ENCODE measurements around the gene CAMK2A. TPM values are rescaled to one million over a fixed set of nuclear protein-coding genes. Genes with fewer than 3 reads are reported as not detected.

CAMK2A gene
- total RNA-seq, 4 donors from 2014 or later, result not detected

GRCh38 chr5:150258130-150258529, 31.4 kb downstream of the CAMK2A start:
- intact Hi-C loops (cut with DNase I), result no loop called here
- Histone ChIP-seq H3K4me3 (replicated peaks in 1 of 3) (no peak overlapping the region), H3K36me3 (no peaks in the 10 kb centered on the region), H3K9me3 (no peaks in the 10 kb centered on the region), H3K27me3 (no peaks in the 10 kb centered on the region), H3K4me1 (no peaks in the 10 kb centered on the region), H3K27ac (no peak overlapping the region)
- no peak for TF ChIP-seq POLR2A (IDR thresholded peaks at IDR 0.05)
- no peak for TF ChIP-seq CTCF (IDR thresholded peaks at IDR 0.05)
- no peak for DNase-seq
- WGBS, 2 donors, result 65 to 71% methylated on average over 6 of the region's 6 CpGs

GRCh38 chr5:150257424-150257823, 32.1 kb downstream of the CAMK2A start:
- Histone ChIP-seq H3K9me3 (no peaks in the 10 kb centered on the region), H3K4me1 (no peaks in the 10 kb centered on the region), H3K27me3 (no peaks in the 10 kb centered on the region), H3K36me3 (no peaks in the 10 kb centered on the region), H3K27ac (no peak overlapping the region), H3K4me3 (replicated peaks in 1 of 3) (no peak overlapping the region)
- TF ChIP-seq CTCF (IDR thresholded peaks at IDR 0.05) (no peak), POLR2A (IDR thresholded peaks at IDR 0.05) (no peak)
- no peak for DNase-seq
- intact Hi-C loops (cut with DNase I), result no loop called here
- WGBS, 2 donors, result 72 to 82% methylated on average over 6 of the region's 11 CpGs

GRCh38 chr5:150256410-150257064, 33.0 kb downstream of the CAMK2A start:
- Histone ChIP-seq H3K36me3 (no peaks in the 10 kb centered on the region), H3K9me3 (no peaks in the 10 kb centered on the region), H3K27ac (no peak overlapping the region), H3K27me3 (no peaks in the 10 kb centered on the region), H3K4me3 (replicated peaks in 1 of 3) (no peak overlapping the region), H3K4me1 (no peaks in the 10 kb centered on the region)
- TF ChIP-seq CTCF (IDR thresholded peaks at IDR 0.05) (no peak), POLR2A (IDR thresholded peaks at IDR 0.05) (no peak)
- DNase-seq, result no peak
- intact Hi-C loops (cut with DNase I), result no loop called here
- 77 to 81% methylated on average over 9 to 10 of the region's 12 CpGs for WGBS, 2 donors

- Histone ChIP-seq H3K27me3 (no peaks in the 10 kb centered on the region), H3K9me3 (no peaks in the 10 kb centered on the region), H3K36me3 (no peaks in the 10 kb centered on the region), H3K4me1 (no peaks in the 10 kb centered on the region), H3K27ac (no peak overlapping the region), H3K4me3 (replicated peaks in 1 of 3) (no peak overlapping the region)
- intact Hi-C loops (cut with DNase I), result no loop called here
- TF ChIP-seq POLR2A (IDR thresholded peaks at IDR 0.05) (no peak), CTCF (IDR thresholded peaks at IDR 0.05) (no peak)
- WGBS, 2 donors, result 72 to 79% methylated on average over 6 of the region's 6 CpGs
- no peak for DNase-seq
These were observed 33.7 kb downstream of the CAMK2A start for GRCh38 chr5:150255659-150256409.

GRCh38 chr5:150254774-150255173, 34.8 kb downstream of the CAMK2A start:
- DNase-seq, result no peak
- H3K4me3 ChIP-seq (replicated peaks in 1 of 3), result no peak overlapping the region
- WGBS, 2 donors, result 82 to 94% methylated on average over 4 of the region's 4 CpGs
- H3K36me3 ChIP-seq, result no peaks in the 10 kb centered on the region
- no peak overlapping the region for H3K27ac ChIP-seq
- H3K27me3 ChIP-seq, result no peaks in the 10 kb centered on the region
- intact Hi-C loops (cut with DNase I), result no loop called here
- H3K9me3 ChIP-seq, result no peaks in the 10 kb centered on the region
- TF ChIP-seq CTCF (IDR thresholded peaks at IDR 0.05) (no peak), POLR2A (IDR thresholded peaks at IDR 0.05) (no peak)
- no peaks in the 10 kb centered on the region for H3K4me1 ChIP-seq
